GM12874 (cell line): ENCODE data around the gene CLPSL1.

ENCODE experiments used
- TF ChIP-seq, protein P1 (sequence below): IDR thresholded peaks from 2 replicates; pipeline ENCODE4 v1.5.1; 2011; ENCODE audit warnings: low read depth, mild to moderate bottlenecking, control low read depth, low read length, moderate library complexity; ENCODE audit not compliant: insufficient read depth

Gene CLPSL1

DNA sequence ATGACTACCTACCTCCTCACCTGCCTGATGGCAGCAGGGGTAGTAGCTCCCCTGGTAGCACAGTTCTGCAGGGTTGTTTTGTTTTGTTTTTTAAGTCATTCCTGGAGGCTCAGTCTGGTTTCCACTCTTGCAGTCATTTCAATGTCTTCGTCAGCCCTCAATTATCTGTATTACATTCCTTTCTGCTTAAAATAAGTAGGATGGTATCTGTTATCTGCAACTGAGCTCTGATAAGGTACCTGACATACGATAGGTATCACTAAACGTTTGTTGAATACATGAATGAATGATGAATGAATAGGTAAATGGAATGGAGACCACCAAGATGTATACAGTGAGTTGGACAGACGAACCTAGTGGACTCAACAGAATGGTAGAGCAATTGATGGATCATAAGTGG, 11.6 kb upstream of the CLPSL1 start:
- TF ChIP-seq, protein P1, sequence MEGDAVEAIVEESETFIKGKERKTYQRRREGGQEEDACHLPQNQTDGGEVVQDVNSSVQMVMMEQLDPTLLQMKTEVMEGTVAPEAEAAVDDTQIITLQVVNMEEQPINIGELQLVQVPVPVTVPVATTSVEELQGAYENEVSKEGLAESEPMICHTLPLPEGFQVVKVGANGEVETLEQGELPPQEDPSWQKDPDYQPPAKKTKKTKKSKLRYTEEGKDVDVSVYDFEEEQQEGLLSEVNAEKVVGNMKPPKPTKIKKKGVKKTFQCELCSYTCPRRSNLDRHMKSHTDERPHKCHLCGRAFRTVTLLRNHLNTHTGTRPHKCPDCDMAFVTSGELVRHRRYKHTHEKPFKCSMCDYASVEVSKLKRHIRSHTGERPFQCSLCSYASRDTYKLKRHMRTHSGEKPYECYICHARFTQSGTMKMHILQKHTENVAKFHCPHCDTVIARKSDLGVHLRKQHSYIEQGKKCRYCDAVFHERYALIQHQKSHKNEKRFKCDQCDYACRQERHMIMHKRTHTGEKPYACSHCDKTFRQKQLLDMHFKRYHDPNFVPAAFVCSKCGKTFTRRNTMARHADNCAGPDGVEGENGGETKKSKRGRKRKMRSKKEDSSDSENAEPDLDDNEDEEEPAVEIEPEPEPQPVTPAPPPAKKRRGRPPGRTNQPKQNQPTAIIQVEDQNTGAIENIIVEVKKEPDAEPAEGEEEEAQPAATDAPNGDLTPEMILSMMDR, result no peak

DNA sequence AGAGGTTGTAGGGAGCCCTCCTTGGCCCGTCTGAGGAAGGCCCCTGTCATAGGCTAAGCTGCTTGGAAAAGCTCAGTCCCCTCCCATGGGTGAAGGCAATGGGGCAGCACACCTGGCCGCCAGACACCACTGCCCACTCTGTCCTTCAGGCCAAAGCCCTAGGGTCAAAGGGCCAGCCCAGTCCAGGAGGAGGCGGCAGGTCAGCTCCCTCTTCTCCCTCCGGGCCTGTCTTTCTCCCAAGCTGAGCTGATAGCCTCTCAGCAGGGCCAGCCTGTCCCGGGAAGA, 9.5 kb upstream of the CLPSL1 start:
- TF ChIP-seq, protein P1, result no peak

DNA sequence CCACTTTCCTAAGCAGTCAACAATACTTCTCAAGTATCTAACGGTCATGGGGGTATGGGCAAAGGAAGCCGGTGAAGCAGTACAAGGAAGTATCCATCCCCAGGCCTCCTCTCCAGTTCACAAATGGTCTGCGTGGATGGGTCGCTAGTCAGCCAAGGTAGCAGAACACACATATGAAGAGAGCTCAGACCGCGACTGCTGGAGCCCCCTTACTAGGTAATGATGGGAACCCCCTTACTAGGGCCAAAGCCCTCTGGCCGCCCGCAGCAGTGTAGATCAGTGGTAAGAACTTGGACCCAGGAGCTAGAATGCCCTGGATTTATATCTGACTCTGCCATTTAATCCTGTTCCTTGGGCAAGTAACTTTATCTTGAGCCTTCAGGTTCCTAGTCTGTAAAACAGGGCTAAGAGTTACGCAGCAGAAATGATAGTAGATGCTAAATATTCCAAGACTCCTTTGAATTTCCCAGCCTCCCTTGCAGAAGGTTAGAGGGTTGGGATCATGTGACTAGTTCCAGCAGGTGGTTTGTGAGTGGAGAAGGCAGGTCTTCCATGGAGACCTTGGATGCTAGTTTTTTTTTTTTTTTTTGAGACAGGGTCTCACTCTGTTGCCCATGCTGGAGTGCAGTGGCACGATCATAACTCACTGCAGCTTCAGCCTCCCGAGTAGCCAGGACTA, 6.6 kb upstream of the CLPSL1 start:
- TF ChIP-seq, protein P1, result no peak

DNA sequence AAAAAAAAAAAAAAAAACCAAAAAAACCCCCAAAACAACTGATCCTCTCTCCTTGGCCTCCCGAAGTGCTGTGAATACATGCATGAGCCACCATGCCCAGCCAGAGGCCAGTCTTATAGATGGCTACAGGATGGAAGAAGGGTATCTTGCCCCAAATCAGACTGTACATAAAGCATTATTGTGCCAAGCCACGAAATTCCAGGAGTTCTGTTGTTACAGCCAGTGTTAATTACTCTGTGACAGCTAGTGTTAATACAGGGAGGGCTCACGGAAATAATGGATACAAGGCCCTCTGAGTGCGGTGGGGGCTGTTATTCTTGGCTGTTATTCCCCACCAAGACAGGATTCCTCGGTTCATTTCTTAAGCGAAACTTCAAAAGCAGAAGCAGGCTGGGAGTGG, 5.8 kb upstream of the CLPSL1 start:
- TF ChIP-seq, protein P1, result no peak

DNA sequence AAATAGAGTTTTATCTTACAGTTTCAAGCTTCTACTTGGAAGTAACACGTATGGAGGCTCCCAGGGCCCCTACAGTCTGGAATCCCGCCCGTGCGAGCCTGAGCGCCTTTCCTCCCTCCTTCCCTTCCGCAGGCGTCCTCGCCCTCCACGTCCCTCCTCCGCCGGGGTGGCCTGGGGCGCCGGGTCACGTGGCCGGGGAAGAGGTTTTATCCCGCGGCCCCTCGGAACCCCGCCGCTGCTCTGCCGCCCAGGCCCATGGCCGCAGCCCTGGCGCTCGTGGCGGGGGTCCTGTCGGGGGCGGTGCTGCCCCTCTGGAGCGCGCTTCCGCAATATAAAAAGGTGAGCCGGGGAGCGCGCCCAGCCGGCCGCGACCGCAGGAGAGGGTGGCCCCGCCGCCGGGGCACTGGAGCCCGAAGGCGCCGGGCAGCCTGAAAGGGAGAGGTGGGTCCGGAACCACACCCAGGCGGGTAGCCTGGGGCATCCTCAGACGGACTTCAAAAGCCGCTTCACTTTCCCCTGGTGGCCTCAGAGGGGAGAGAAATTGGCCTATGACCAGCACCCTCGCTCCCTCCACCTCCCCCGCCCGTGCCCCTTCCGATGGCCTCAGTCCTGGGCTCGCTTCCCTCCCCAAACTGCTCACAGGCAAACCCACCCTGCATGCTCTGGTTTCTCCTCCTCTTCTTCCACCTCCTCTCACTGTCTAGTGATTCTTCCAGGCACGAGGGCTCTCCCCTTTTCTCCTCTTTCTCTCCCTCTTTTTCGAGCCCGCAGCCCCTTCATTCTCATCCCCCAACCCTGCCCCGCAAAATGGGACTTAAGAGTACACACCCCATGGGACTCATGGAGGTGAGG, 4.2 kb upstream of the CLPSL1 start, which contains the start of gene CLPSL2:
Gene CLPSL2 (plus strand): TSS at position 235 of the 852 bp plus-strand sequence. CDS start 21 bp downstream, at position 256.
- TF ChIP-seq, protein P1, result no peak

DNA sequence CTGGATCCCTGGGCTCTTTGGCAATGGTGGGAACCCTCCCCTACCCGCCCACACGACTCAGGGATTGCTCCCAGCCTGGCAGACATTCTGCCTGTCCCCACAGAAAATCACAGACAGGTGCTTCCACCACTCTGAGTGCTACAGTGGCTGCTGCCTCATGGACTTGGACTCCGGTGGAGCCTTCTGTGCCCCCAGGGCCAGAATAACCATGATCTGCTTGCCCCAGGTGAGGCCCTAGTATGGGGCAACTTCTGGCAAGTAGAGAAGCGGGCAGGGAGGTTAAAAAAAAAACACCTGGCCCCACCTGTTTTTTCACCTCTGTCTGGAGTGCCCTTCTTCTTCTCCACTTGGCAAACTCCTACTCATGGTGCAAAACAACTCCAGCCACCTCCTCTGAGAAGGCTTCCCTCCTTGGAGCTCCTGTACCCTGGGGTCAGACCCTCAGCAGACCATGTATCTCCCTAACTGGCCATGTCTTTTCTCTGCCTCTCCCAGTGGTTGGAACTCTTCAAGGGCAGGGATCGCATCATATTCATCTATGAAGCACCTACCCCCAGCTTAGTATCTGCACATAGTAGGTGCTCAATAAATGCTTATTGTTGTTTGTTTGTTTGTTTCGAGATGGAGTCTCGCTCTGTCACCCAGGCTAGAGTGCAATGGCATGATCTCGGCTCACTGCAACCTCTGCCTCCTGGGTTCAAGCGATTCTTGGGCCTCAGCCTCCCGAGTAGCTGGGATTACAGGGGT, 3.3 kb upstream of the CLPSL1 start:
- TF ChIP-seq, protein P1, result no peak

DNA sequence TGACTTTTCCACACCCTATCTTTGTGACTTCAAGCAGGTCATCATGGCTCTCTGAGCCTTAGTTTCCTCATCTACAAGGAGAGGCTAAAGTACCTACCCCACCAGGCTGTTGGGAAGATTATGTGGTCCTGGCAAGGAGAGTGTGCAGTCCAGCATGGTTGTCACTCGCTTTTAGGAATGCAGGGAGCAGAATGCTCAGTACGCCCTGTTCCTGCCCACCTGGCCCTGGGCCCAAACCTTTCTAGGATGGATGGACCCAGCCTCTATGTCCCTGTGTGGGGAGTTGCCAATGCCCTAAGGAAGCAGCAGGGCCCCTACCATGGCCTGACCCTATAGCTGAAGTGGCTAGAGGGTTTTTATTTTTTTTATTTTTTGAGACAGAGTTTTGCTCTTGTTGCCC, 2.4 kb upstream of the CLPSL1 start:
- TF ChIP-seq, protein P1, result no peak
